Ovary (tissue), 9 donors: ENCODE measurements around the gene GPATCH2. TPM values are rescaled to one million over a fixed set of nuclear protein-coding genes. Genes with fewer than 3 reads are reported as not detected.

Source experiments
- DNase-seq, 5 donors: peaks; one replicate each; pipeline ENCODE4 v3.0.0-alpha.2; 2019 to 2020
- H3K27ac ChIP-seq, 2 donors: fragments of 200-600 bp; one replicate each; pipeline versions ENCODE4 v1.5.1 to v1.8.0; 2019 to 2022
- H3K27me3 ChIP-seq: fragments of 200-600 bp; one replicate; pipeline ENCODE4 v1.8.0; 2022
- H3K36me3 ChIP-seq: fragments of 200-600 bp; sonication (generic); one replicate; pipeline ENCODE4 v1.5.1; 2019
- H3K4me1 ChIP-seq: one replicate; pipeline ENCODE4 v1.8.1; 2013; ENCODE audit warnings: mild to moderate bottlenecking, moderate library complexity; ENCODE audit not compliant: insufficient read depth
- H3K4me3 ChIP-seq: fragments of 200-600 bp; sonication (generic); one replicate; pipeline ENCODE4 v1.5.1; 2017
- H3K9me3 ChIP-seq, 2 donors: fragments of 200-600 bp in 1 of 2; sonication (generic) in 1 of 2; one replicate each; pipeline versions ENCODE4 v1.5.1 to v1.8.1; 2013 to 2019; ENCODE audit warnings: mild to moderate bottlenecking in 1 of 2, moderate library complexity in 1 of 2
- CTCF ChIP-seq, 3 donors: fragments of 450-650 bp in 2 of 3; fragments of 200-600 bp in 1 of 3; IDR thresholded peaks; one replicate each; pipeline versions ENCODE4 v1.5.1 to v1.8.0; 2016 to 2022; ENCODE audit warnings: antibody characterized with exemption in 3 of 3, mild to moderate bottlenecking in 1 of 3
- EP300 ChIP-seq: sonication (generic); formaldehyde crosslinking; IDR thresholded peaks from one replicate; pipeline ENCODE4 v1.6.1; 2017; ENCODE audit warnings: antibody characterized with exemption
- POLR2A ChIP-seq: fragments of 450-650 bp; IDR thresholded peaks from one replicate; pipeline ENCODE4 v1.6.1; 2017; ENCODE audit warnings: antibody characterized with exemption, mild to moderate bottlenecking, moderate library complexity
- WGBS, 3 donors: extraction: QIAGEN DNeasy Blood & Tissue Kit in 1 of 3; methylation state at CpG; one replicate each; pipeline versions ENCODE4 v1.1.5 to v1.1.7; 2013 to 2017; 5-methylcytosine and 5-hydroxymethylcytosine counted together
- intact Hi-C, 4 donors: fragments of 100-400 bp; cut with DNase I; formaldehyde crosslinking; loops; one replicate each; pipeline versions ENCODE4 v1.11.0 to v1.15.1; 2022 to 2023
- polyA plus RNA-seq, 2 donors: library from polyadenylated mRNA; stranded (reverse); fragments of 200-250 nt in 1 of 2; fragments of 350-450 nt in 1 of 2; fragmentation: Illumina TruSeq in 1 of 2; extraction: RNeasy Lipid Tissue Mini Kit (QIAGEN cat#74804) in 1 of 2; gene quantifications; one replicate each; pipeline ENCODE4 v1.2.3, GENCODE V29; 2013 to 2014
- total RNA-seq, 7 donors: library from RNA; depleted of rRNA in 2 of 7; stranded (reverse); fragments of >200 nt in 2 of 7; fragmentation: NEBNext Ultra II Directional in 3 of 7; extraction: Animal tissue kit (Norgen Biotek cat#: 25700) in 3 of 7; gene quantifications; one replicate each; pipeline versions ENCODE4 v1.1.0 to v1.2.4, GENCODE V29; 2016 to 2023
- donor health status: DM: no; HTN: no; CAD: no; lungs with moderate emphysema.
- donor health status: DM: no; HTN: no; CAD: no.
- donor health status: Bipolar disorder and iron deficiency.
- donor health status: DM: yes; HTN: yes; CAD: no.
- donor health status: DM: no; HTN: no; CAD: no.
- donor health status: DM: yes; HTN: yes; CAD: no.

The GPATCH2 gene
- total and polyA plus RNA-seq, 9 donors = 3.7 to 16.5 (median 10.4) TPM

GRCh38 chr1:217472915-217473314 is 158.0 kb downstream of the GPATCH2 start:
- WGBS, 3 donors = 89 to 96% (median 93%) methylated on average over 1 of the region's 1 CpG
- TF ChIP-seq CTCF (IDR thresholded peaks at IDR 0.05) (no peak), POLR2A (no peak), EP300 (no peak)

GRCh38 chr1:217471403-217471802 is 159.5 kb downstream of the GPATCH2 start:
- no peaks in the 10 kb centered on the region for H3K4me1 ChIP-seq
- no peaks in the 10 kb centered on the region for H3K9me3 ChIP-seq
- no peak overlapping the region for H3K4me3 ChIP-seq
- DNase-seq = no peak
- no peak overlapping the region for H3K27ac ChIP-seq
- TF ChIP-seq POLR2A (no peak), CTCF (IDR thresholded peaks at IDR 0.05) (no peak), EP300 (no peak)
- H3K36me3 ChIP-seq = no peaks in the 10 kb centered on the region
- intact Hi-C loops = no loop called here
- H3K27me3 ChIP-seq = no peaks in the 10 kb centered on the region
- WGBS, 3 donors = 78 to 81% (median 81%) methylated on average over 1 of the region's 1 CpG

More at GRCh38 chr1:217472915-217473314, 158.0 kb downstream of the GPATCH2 start:
- no peak overlapping the region for H3K27ac ChIP-seq
- H3K4me3 ChIP-seq = no peak overlapping the region
- no peaks in the 10 kb centered on the region for H3K36me3 ChIP-seq
- H3K4me1 ChIP-seq = no peaks in the 10 kb centered on the region
- DNase-seq = no peak
- intact Hi-C loops = no loop called here
- H3K27me3 ChIP-seq = no peaks in the 10 kb centered on the region
- H3K9me3 ChIP-seq = no peaks in the 10 kb centered on the region

GRCh38 chr1:217469983-217470382 is 160.9 kb downstream of the GPATCH2 start:
- Histone ChIP-seq H3K27ac (no peak overlapping the region), H3K36me3 (no peaks in the 10 kb centered on the region), H3K27me3 (no peaks in the 10 kb centered on the region), H3K9me3 (peaks cover 0 to 3% of the 10 kb centered on the region in 2 donors), H3K4me3 (no peak overlapping the region), H3K4me1 (no peaks in the 10 kb centered on the region)
- no peak for TF ChIP-seq POLR2A
- no peak for TF ChIP-seq CTCF (IDR thresholded peaks at IDR 0.05)
- no peak for TF ChIP-seq EP300
- no peak for DNase-seq
- intact Hi-C loops = no loop called here
- 76 to 93% (median 81%) methylated on average over 1 of the region's 1 CpG for WGBS, 3 donors

GRCh38 chr1:217465102-217465501 is 165.8 kb downstream of the GPATCH2 start:
- 88 to 96% (median 94%) methylated on average over 1 of the region's 1 CpG for WGBS, 3 donors
- no peaks in the 10 kb centered on the region for H3K4me1 ChIP-seq
- H3K4me3 ChIP-seq = no peak overlapping the region
- no peak for DNase-seq
- no peak overlapping the region for H3K27ac ChIP-seq
- no peaks in the 10 kb centered on the region for H3K36me3 ChIP-seq
- H3K9me3 ChIP-seq = peaks cover 0 to 3% of the 10 kb centered on the region in 2 donors
- intact Hi-C loops = no loop called here
- no peak for TF ChIP-seq POLR2A
- no peaks in the 10 kb centered on the region for H3K27me3 ChIP-seq

GRCh38 chr1:217462666-217463065 is 168.2 kb downstream of the GPATCH2 start:
- 96 to 100% (median 100%) methylated on average over 1 of the region's 1 CpG for WGBS, 3 donors
- intact Hi-C loops = no loop called here
- peaks cover 0 to 3% of the 10 kb centered on the region in 2 donors for H3K9me3 ChIP-seq
- no peaks in the 10 kb centered on the region for H3K36me3 ChIP-seq
- DNase-seq = no peak
- no peaks in the 10 kb centered on the region for H3K4me1 ChIP-seq
- H3K27ac ChIP-seq = no peak overlapping the region
- TF ChIP-seq CTCF (IDR thresholded peaks at IDR 0.05) (no peak), EP300 (no peak), POLR2A (no peak)
- no peak overlapping the region for H3K4me3 ChIP-seq
- H3K27me3 ChIP-seq = no peaks in the 10 kb centered on the region
